NCI-H1694 treated with DMSO at 0.1 percent for 48 hours (cell line): ENCODE measurements around the gene NHSL2.
"Not testable (repeated sequence)": the region's sequence is repeated elsewhere in the genome, so short reads cannot be mapped to it uniquely, and the experiment has no call there.

Experiments
- DNase-seq: peaks from one replicate; lab custom pipeline; 2025; lab: John Stamatoyannopoulos, UW

The NHSL2 gene

GRCh38 chrX:72042852-72043248 is 132.2 kb downstream of the NHSL2 start:
- no peak for DNase-seq

GRCh38 chrX:72043636-72044035 is 133.0 kb downstream of the NHSL2 start:
- DNase-seq = no peak

- DNase-seq = no peak
These were observed 134.5 kb downstream of the NHSL2 start for GRCh38 chrX:72045141-72045540.

- no peak for DNase-seq
These were observed 135.1 kb downstream of the NHSL2 start for GRCh38 chrX:72045552-72046277.

GRCh38 chrX:72046447-72046846 is 135.8 kb downstream of the NHSL2 start:
- no peak for DNase-seq

GRCh38 chrX:72048510-72049455 is 138.1 kb downstream of the NHSL2 start:
- no peak for DNase-seq

- DNase-seq = no peak
These were observed 139.4 kb downstream of the NHSL2 start for GRCh38 chrX:72050011-72050410.

GRCh38 chrX:72051589-72051988 is 140.9 kb downstream of the NHSL2 start:
- DNase-seq = no peak

- no peak for DNase-seq
These were observed 141.9 kb downstream of the NHSL2 start for GRCh38 chrX:72052415-72053090.

GRCh38 chrX:72053508-72053907 is 142.9 kb downstream of the NHSL2 start:
- no peak for DNase-seq

- DNase-seq = no peak
These were observed 144.3 kb downstream of the NHSL2 start for GRCh38 chrX:72054779-72055489.

- no peak for DNase-seq
These were observed 146.7 kb downstream of the NHSL2 start for GRCh38 chrX:72057331-72057730.

- no peak for DNase-seq
These were observed 147.2 kb downstream of the NHSL2 start for GRCh38 chrX:72057849-72058248.

GRCh38 chrX:72058346-72058745 is 147.7 kb downstream of the NHSL2 start:
- not testable (repeated sequence) for DNase-seq

- no peak for DNase-seq
These were observed 149.7 kb downstream of the NHSL2 start for GRCh38 chrX:72060196-72060920.

GRCh38 chrX:72060921-72061490 is 150.4 kb downstream of the NHSL2 start:
- no peak for DNase-seq

GRCh38 chrX:72062916-72063315 is 152.3 kb downstream of the NHSL2 start:
- no peak for DNase-seq

GRCh38 chrX:72069350-72070160 is 158.9 kb downstream of the NHSL2 start:
- DNase-seq = no peak

- DNase-seq = no peak
These were observed 160.6 kb downstream of the NHSL2 start for GRCh38 chrX:72071213-72071612.

- DNase-seq = no peak
These were observed 163.0 kb downstream of the NHSL2 start for GRCh38 chrX:72073633-72074032.
